ENCODE data around the gene PDLIM5.

Gene PDLIM5

DNA sequence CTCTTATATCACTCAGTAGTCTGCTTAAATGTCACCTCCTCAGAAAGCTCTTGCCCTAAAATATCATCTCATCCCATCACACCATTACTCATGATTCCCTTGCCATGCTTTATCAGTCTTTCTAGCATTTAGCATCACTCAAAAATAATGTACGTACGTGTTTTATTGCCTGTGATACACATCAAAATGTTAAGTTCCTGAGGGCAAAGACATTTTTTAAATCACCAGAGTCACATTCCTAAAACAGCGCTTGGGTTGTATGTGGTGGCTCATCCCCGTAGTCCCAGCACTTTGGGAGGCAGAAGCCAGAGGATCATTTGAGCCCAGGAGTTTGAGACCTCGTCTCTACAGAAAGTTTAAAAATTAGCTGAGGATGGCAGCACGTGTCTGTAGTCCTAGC, 21.3 kb upstream of the PDLIM5 start:
- no peak for DNase-seq

DNA sequence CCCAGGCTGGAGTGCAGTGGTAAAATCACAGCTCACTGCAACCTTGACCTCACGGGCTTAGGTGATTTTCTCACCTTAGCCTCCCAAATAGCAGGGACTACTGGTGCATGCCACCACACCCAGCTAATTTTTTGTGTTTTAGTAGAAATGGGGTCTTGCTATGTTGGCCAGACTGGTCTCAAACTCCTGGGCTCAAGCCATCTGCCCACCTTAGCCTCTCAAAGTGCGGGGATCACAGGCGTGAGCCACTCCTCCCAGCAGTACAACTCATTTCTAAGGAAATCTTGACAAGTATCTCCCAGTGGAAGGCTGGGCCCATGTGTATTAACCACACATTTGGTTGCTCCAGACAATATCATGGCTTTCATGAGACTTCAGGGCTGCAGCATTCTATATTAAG, 20.4 kb upstream of the PDLIM5 start:
- DNase-seq = no peak

DNA sequence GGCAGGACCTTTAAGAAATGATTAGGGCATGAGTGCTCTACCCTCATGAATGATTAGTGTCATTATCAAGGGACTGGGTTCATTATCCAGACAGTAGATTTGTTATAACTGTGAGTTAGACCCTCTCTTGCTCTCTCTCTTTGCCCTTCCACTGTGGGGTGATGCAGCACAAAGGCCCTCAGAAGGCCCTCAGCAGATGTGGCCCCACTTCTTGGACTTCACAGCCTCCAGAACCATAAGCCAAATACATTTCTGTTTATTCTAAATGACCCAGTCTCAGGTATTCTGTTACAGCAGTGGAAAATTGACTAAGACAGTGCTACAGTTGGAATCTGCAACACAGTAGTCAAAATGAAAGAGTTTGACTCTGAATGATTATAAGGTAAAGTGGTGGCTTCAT, 17.2 kb upstream of the PDLIM5 start:
- DNase-seq = no peak

DNA sequence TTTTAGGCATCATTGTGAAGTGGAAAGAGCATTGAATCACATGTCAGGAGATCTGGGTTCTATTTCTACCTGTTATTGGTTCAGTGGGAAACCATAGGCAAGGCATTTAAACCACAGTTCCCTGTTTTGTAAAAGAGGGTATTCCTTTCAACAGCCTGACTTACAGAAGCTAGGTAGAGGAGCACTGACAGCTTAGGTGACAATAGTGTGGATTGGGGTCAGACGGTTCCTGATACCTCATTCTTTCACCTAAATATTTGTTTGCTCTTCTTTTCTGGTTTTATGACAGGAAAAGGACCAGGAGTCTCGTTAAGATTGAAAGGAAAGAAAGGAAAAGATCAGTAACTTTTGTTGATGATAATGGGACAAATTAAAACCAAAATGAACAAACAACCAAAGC, 15.9 kb upstream of the PDLIM5 start:
- no peak for DNase-seq

DNA sequence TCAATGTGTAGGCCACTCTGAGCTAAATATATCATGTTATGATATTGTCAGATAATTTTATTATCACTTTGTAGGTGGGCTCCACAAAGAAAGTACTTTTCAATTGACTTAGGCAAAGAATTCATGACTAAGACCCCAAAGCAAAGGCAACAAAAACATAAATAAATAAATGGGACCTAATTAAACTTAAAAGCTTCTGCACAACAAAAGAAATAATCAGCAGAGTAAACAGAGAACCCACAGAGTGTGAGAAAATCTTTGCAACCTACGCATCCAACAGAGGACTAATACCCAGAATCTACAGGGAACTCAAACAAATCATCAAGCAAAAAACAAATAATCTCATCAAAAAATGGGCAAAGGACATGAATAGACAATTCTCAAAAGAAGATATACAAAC, 15.2 kb upstream of the PDLIM5 start:
- DNase-seq = no peak

DNA sequence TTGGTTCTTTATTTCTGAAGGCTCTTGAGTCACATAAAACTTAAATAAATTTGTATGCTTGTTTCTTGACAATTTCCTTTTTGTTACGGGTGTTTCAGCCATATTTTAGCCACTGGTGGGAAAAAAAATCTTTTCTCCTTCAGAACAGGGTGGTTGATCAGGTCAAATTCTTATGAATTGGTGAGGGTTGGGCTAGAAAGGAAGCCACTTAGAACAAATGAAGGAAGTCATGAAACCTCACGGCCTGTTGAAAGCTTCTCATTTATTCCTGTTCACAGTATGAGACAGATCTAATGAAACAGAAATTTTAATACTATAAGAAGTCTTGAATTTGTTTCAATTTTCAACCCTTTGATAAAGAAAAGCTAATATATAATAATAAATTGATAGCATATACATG, 12.1 kb upstream of the PDLIM5 start:
- no peak for DNase-seq

DNA sequence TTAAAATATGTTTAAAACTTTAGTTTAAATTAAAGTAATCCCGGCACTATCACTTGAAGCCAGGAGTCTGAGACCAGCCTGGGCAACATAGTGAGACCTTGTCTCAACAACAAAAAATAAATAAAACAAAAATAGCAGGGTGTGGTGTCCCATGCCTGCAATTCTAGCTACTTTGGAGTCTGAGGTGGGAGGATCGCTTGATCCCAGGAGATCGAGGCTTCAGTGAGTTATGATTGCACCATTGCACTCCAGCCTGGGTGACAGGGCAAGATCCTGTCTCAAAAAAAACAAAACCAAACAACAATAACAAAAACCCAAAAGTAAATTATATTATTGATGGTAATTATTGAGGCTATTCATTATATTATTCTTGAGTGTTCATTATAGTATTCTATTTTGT, 9.9 kb upstream of the PDLIM5 start:
- no peak for DNase-seq

DNA sequence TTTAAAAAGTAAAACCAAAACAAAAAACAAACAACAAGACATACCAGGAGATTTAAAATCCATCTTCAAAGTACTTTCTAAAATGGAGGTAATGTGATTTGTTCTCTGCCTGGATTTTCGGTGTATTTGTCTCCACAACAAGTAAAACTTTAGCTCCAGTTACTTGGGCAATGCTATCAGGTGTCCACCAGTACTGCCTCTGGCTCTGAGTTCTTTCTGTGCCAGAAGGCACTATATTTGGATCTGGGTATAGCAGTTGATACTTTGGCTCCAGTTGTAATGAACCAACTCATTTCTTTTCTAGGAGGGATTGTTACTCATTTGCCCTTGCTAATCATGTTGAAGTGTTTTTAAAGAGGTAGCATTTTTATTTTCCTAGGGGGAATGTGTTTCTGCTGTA, 9.5 kb upstream of the PDLIM5 start:
- DNase-seq = no peak

DNA sequence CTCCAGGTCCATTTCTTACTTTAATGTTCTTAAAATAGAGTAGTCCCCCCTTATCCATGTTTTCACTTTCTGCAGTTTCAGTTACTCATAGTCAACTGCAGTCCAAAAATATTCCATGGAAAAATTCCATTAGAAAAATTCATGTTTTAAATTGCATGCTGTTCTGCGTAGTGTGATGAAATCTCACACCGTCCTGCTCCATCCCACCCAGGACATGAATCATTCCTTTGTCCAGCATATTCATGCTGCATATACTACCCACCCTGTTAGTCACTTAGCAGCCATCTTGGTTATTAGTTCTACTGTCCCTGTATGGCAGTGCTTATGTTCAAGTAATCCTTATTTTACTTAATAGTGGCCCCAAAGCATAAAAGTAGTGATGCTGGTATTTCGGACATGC, 5.4 kb upstream of the PDLIM5 start:
- DNase-seq = no peak

DNA sequence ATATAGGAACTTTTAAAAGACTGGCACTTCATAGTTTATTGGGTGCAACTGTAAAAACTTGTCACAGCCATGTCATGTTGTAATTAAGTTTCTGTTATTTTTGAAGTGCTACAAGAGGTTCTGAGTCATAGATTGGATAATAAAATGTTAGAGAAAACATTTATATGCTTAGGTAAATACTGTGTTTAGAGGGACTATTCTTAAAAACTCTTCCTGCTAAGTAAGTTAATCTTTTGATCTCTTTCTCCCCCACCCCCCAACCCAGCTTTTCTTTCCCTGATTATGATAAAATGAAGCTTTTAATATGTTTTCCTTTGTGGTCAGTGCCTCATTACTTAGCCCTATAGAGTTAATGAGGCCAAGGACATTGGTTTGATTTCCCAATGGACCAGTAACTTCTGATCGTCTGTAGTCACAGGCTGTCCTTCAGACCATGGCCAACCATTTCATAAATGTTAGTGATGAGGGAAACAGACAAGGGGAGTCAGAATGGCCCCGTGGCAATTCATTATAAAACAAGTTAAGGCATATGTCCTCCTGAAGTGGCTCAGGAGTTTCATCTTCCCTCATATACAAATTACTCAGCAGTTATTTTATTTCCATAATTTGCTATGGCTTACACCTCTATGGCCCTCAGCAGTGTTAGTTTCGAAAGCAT, 3.9 kb upstream of the PDLIM5 start:
- DNase-seq = no peak

DNA sequence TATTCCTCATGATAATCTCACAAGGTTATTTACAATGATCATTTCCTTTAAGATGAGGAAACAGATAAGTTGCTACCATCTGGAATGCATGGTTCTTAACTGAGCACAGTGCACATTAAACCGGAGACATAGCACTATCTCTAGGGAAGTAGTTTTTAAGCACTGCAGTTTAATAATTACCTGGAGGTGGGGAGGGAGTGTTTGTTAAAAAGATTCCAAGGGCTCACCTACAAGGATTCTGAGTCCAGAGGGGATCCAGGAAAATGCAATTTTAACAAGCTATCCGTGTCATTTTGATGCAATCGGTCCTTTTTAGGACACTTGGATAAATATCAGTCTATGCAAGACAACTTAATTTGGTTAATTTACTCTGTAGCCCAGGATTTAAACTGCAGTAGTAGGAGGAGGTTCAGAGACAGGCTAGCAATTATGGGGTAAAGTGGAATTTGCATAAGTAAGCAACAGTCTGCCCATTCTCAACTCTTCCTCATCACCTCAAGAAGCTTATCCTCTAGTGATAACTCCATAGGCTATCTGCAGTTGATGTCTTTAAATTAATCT, 2.8 kb upstream of the PDLIM5 start:
- DNase-seq = no peak

DNA sequence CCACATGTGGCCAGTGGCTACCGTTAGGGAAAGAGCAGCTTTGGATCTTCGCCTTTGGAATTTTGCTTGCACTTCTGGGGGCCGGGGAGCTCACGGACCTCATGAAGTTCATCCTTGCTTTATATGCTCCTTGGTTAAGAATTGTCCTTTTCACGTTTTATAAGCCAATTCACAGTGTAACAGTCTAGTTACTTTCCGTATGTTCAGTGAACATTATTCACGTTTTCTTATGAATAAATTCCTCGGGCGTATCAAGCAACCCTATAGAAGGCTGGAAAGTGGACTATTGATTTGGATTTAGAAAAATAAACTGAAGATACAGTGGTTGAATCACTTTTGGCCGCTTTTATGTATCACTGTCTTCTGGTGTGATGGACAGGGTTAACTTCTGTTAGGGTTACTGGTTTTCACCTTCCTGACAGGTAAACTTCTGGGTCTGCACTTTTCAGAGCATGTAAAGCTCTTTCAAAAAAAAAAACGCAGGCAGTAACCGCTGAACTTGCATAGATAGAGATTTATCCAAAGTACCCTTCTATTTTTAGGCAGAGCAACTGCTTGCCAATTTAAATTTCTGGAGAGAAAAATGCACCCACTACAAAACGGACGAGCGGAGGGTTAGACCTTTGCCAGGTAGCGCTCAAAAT, 569 bp upstream of the PDLIM5 start:
- DNase-seq = no peak

DNA sequence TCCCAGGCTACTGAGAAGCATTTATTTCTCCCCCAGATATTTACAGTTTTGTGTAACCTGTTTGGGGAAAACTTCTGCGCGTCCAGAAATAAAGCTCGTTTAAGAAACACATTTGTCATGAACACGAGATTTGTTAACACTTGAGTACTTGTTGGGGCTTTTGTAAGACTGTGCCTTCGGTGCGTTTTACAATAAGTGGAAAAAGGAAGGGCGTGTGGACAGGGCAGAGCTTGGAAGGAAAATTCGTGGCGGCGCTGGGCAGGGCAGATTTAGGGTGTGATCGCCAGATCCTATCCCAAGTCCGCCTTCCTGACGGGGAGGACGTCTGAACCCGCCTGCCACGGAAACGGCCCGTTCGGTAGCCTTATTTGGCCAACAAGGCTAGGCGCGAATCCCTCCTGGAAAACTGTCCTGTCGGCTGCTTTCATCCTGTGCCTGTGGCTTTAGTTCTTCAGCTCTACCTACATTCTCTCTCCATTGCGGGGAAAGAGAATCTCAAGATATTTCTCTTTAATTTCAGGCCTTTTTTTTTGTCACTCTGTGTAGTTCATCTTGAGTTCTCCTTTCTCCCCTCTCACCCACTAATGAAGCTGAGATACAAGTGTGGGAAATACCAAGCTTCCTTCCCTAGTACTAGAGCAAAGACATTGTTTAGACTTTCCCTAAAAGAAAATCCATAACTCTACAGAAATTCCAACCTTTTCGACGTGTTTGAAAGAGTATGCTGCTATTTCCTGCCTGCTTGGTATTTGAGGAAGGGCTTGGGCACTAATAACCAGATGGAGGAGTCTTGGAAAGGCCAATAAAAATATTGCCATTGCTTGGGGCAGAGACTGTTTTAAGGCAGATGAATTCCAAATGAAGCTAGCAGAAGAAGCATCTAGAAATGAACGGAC, 982 bp downstream of the PDLIM5 start:
- peak; percentile 82 for DNase-seq

DNA sequence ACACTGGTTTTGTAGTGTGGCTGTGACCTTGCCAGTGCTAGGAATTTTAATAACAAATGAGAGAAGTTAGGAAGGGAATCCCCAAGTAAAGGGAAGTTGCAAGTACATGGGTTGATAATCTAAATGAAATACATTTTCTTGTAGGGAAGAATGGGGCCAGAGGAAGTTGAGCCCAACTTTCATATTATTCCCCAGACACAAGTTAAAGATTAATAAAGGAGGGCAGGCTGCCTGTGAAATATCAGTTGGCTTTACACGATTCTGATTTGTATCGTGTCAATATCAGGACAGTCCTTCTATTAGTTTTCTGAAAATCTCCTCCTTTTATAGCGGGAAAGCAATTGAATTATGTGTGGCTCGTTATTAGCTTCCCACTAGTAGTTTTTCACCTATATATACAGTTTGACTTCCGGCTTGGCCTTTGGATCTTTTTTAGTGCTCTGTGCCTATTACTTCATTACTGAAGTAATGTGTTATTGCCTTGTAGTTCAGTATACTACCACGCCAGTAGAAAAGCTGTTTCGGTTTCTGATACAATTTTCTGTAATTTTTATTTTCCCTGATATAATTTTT, 1.7 kb downstream of the PDLIM5 start:
- DNase-seq = no peak

DNA sequence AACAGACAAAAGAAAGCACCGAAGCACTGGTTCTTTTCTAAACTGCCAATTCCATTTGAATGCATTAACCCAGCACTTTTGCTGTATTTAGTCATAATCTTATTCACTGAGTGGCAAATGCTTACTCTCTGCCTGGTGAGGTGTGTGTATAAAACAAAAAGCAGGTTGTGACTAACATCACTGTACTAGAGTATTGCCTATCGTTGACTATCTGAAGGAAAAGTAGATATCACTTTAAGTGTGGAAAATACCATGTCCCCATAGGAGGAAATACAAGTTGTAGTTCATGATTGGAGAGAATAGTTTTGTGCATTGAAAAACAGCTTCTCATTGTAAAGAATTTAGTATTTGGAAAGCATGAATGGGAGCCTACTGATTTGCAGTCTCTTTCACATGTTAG, 2.7 kb downstream of the PDLIM5 start:
- no peak for DNase-seq

DNA sequence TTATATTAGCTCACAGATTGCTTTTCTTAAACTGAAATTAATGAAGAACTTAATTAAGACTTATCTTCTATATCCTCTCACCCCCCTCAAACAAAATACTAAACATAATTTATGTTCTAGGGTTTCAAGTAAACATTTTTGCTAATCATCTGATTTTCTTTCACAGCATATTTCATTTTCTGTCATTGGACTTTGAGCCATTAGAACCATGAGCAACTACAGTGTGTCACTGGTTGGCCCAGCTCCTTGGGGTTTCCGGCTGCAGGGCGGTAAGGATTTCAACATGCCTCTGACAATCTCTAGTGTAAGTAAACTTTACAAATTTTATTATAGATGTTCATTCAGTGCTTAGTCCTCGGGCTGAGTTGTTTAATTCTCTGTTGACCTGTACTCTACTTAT, 3.3 kb downstream of the PDLIM5 start:
- no peak for DNase-seq

DNA sequence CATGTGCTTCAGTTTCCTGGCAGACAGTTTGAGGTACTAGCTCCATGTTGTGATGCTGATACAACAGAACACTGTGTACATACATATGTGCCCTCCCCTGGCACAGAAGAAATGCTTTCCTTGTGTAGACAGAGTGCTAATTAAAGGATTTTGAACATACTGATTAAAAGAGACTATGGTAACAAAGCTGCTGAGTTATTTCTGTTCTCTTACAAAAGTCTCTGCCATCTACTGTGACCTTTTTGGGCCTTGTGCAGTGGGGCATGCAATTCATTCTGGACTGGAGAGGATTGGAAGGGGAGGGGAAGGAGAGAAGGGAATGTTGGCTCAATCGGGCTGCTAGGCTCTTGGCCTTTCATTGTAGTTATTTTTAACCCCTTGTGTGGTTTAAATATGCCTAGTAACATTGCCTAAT, 6.0 kb downstream of the PDLIM5 start:
- DNase-seq = no peak

DNA sequence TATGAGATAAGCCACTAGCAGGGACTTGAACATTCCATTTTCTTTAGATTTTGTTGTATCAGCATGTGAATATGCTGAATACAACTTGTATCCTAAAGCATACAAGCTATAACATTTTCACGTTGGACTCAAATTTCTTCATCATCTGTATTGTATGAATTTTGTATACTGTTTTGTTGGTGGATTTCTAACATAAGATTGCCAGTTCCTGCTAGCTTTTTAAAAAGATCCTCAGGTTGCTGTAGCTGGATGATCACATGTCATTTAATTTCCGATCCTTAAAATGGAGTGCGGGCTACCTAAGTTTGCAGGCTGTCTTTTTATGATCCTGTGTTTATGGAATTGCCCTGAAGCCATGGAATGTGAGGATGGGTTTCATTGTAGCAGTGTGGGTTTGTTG, 6.9 kb downstream of the PDLIM5 start:
- DNase-seq = no peak

DNA sequence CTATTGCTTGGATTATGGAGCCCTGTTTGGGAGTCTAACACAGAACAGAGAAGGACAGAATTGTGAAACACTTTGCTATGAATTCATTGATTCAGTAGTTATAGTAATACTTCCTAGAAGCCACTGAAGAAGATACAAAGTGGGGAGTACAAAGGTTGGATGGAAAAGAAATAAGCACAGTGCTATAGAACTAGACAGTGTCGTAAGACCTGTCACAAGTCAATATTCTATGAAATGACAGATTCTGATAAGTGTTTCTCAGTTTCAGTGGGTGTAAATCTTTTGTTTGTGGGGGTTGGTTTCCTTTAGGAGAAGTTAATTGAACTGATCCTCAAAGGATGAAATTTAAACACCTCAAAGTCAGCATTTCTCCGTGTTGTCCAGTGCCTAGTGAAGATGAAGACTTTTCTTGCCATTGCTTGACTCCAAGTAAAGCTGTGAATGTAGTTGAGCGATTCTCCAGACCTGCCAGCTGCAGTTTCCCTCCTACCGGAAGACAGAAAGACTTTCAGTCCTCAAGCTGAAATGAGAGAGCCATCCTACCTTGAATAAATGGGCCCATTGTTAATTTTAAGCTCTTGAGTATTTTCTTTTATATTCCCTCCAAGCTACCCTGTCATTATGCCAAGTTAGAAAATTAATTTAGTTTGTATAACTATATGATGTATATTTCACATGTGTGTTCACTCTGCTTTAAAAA, 7.9 kb downstream of the PDLIM5 start:
- no peak for DNase-seq

DNA sequence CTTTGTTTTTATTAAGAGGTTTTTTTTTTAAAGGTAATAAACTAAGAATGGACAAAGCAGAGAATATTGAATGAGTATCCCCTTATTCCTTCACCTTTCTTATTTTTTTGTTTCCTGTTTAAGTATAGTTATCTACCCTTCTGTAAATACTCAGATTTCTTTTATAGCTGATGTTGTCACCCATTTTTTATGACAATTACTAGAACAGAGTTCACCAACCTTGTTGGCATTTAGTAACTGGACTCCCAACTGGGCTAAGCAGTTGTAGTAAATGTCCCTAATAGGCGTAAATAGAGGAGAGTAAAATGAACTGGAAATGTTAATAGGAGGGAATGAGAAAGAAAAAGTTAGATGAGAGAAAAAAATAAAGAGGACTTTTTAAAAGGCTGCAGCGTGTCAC, 9.8 kb downstream of the PDLIM5 start:
- no peak for DNase-seq

DNA sequence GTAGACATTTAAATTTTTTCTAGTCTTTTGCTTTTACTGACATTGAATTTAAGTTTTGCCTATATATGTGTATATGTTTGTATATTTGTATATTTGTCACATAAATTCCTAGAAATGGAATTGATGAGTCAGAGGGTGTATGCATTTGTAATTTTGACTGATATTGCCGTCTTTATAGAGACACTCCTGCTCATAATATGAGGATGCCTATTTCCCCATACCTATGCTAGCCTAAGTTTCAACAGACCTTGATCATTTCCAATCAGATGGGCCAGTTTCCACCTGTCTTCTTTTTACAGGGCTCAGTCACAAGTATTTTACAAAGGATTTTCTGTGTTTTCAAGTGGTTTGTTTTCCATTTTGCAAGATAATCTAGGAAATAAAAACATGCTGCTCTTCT, 10.8 kb downstream of the PDLIM5 start:
- DNase-seq = no peak

DNA sequence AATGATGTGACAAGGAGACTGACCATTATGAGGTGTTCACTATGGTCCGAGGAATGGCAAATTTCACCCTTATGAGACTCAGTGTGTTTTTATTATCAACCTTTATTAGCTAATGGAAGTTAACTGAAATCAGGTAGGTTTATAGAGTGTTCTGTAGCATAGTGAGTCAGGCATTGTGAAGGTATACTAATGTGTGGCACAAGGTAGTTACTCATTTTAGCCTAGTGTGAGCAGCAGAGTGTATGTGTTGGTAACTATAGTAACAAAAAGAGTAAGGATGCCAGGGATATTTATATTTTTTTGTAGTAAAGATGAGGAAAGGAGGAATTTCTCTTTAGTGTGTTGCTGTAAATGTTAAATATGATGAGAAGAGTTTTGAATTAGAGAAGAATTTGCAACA, 12.0 kb downstream of the PDLIM5 start:
- no peak for DNase-seq

DNA sequence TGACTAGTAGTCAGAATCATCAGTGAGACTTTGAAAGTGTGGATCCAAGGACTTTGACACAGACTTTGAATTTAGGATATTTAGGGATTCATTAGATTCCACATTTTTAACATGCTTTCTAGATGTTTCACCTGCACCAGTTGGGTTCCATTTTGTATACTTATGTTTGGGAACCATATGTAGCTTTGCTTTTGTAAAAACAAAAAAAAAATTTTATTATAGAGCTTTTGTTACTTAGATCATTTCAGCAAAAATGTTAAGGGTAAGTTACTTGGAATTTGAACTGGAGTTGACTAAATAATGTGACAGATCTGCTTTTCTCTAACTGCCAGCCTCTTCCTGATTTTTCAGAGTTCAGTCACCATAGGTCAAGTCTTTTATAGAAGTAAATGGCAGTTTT, 14.6 kb downstream of the PDLIM5 start:
- no peak for DNase-seq
